ENCODE data around the gene SETBP1. TPM values are rescaled to one million over a fixed set of nuclear protein-coding genes. Genes with fewer than 3 reads are reported as not detected.

Gene SETBP1
- total RNA-seq, 1 experiment from 2014 or later, result 0.23 TPM

- no peak for ATAC-seq
- no peaks in the 10 kb centered on the region for H3K4me1 ChIP-seq (ENCODE audit: control insufficient read depth, insufficient read depth, low read length)
These were observed 12.5 kb downstream of the SETBP1 start for GRCh38 chr18:44693030-44693784.

GRCh38 chr18:44695503-44695902, 14.8 kb downstream of the SETBP1 start:
- no peak for ATAC-seq
- DNase-seq (ENCODE audit: low read depth, low spot score), result no peak
- in situ Hi-C loops (cut with HindIII; ENCODE audit: low pct_unique_long_range_greater_than_20kb, low sequenced_read_pairs), result no loop called here
- H3K9me3 ChIP-seq (ENCODE audit: control insufficient read depth, insufficient read depth, low read depth, low read length), result no peaks in the 10 kb centered on the region
- ChIA-PET POLR2A (no interaction called here), CTCF (no interaction called here)
- no peak overlapping the region for H3K4me3 ChIP-seq (ENCODE audit: low read depth in 2 of 2, low read length in 2 of 2)
- no peaks in the 10 kb centered on the region for H3K36me3 ChIP-seq (ENCODE audit: control insufficient read depth, insufficient read depth, low read length)
- BruUV-seq (replicated peaks), result no TSS peak
- H3K27me3 ChIP-seq (ENCODE audit: control insufficient read depth, insufficient read depth, low read length), result no peaks in the 10 kb centered on the region
- H3K4me1 ChIP-seq (ENCODE audit: control insufficient read depth, insufficient read depth, low read length), result no peaks in the 10 kb centered on the region
- TF ChIP-seq SIN3A (IDR thresholded peaks at IDR 0.05; ENCODE audit: borderline replicate concordance, insufficient read depth, low read depth, low read length), result no peak
- TF ChIP-seq CTCF (IDR thresholded peaks at IDR 0.05), result no peak
- no peak for TF ChIP-seq POLR2AphosphoS5 (IDR thresholded peaks at IDR 0.05; ENCODE audit: low read depth, low read length)
- no peak for TF ChIP-seq REST (IDR thresholded peaks at IDR 0.05; ENCODE audit: insufficient read depth in 1 of 2, low read depth in 2 of 2, low read length in 1 of 2)
- TF ChIP-seq TCF7L2 (IDR thresholded peaks at IDR 0.05; ENCODE audit: low read depth, low read length), result no peak
- intact Hi-C loops (cut with micrococcal nuclease; ENCODE audit: unreplicated experiment), result no loop called here
- H3K27ac ChIP-seq (ENCODE audit: low read length), result no peak overlapping the region

More at GRCh38 chr18:44693030-44693784, 12.5 kb downstream of the SETBP1 start:
- DNase-seq (ENCODE audit: low read depth, low spot score), result no peak
- CTCF ChIA-PET, result no interaction called here
- Histone ChIP-seq H3K9me3 (ENCODE audit: control insufficient read depth, insufficient read depth, low read depth, low read length) (no peaks in the 10 kb centered on the region), H3K36me3 (ENCODE audit: control insufficient read depth, insufficient read depth, low read length) (no peaks in the 10 kb centered on the region), H3K27ac (ENCODE audit: low read length) (no peak overlapping the region), H3K4me3 (ENCODE audit: low read depth in 2 of 2, low read length in 2 of 2) (no peak overlapping the region), H3K27me3 (ENCODE audit: control insufficient read depth, insufficient read depth, low read length) (no peaks in the 10 kb centered on the region)
- POLR2A ChIA-PET, result no interaction called here
- no TSS peak for BruUV-seq (replicated peaks)
- intact Hi-C loops (cut with micrococcal nuclease; ENCODE audit: unreplicated experiment) (no loop called here), in situ Hi-C loops (cut with HindIII; ENCODE audit: low pct_unique_long_range_greater_than_20kb, low sequenced_read_pairs) (no loop called here)
- TF ChIP-seq TCF7L2 (IDR thresholded peaks at IDR 0.05; ENCODE audit: low read depth, low read length), result no peak
- no peak for TF ChIP-seq SIN3A (IDR thresholded peaks at IDR 0.05; ENCODE audit: borderline replicate concordance, insufficient read depth, low read depth, low read length)
- TF ChIP-seq POLR2AphosphoS5 (IDR thresholded peaks at IDR 0.05; ENCODE audit: low read depth, low read length), result no peak
- no peak for TF ChIP-seq REST (IDR thresholded peaks at IDR 0.05; ENCODE audit: insufficient read depth in 1 of 2, low read depth in 2 of 2, low read length in 1 of 2)
- no peak for TF ChIP-seq CTCF (IDR thresholded peaks at IDR 0.05)
